Fibroblast of villous mesenchyme (primary cell): ENCODE measurements around the gene SORCS2. TPM values are rescaled to one million over a fixed set of nuclear protein-coding genes. Genes with fewer than 3 reads are reported as not detected.

Source experiments
- DNase-seq: peaks from one replicate; pipeline ENCODE4 v3.0.0-alpha.2; 2010; ENCODE audit warnings: low read depth
- H3K4me3 ChIP-seq: 2 replicates; pipeline ENCODE4 v1.5.1; 2011; ENCODE audit warnings: low read depth, mild to moderate bottlenecking, low read length
- CTCF ChIP-seq: IDR thresholded peaks from 2 replicates; pipeline ENCODE4 v1.5.1; 2012; ENCODE audit warnings: low read depth, mild to moderate bottlenecking, low read length; ENCODE audit not compliant: insufficient read depth
- total RNA-seq: library from RNA; depleted of rRNA; stranded (reverse); fragments of >200 nt; gene quantifications from 2 replicates; pipeline ENCODE4 v1.2.3, GENCODE V29; 2012

Gene SORCS2
- total RNA-seq, 1 donor = under 0.01 TPM

DNA sequence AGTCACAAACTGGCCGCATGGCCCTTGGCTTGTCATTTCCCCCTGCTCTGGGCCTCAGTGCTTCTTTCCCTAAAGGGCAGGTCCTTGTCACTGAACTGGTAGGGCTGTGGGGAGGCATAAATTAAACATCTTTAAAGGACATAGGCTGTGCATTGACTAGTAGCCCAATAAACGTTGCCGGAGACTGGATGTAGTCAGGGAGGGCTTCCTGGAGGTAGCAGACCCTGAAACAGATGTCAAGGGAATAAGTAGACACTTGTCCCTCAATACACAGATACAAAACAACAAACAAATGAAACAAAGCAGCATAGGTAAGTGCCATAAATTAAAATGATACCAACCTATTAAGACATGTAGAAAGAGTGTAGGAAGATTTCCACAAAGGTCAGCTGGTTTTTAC lies 314.2 kb downstream of the SORCS2 start:
- no peak for TF ChIP-seq CTCF

DNA sequence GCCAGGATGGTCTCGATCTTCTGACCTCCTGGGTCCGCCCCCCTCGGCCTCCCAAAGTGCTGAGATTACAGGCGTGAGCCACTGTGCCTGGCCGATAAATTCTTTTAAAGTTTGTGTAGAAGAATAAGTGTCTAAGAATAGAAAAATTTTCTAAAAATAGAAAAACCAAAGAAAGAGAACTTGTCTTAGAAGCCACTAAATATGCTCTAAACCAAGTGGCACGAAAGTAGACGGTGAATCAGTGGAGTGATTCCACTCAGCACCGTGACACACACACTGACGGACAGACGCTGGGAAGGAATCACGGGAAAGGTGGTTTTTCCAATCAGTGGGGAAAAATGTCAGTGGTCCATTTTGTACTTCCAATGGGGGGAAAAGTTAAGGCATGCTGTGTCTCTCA lies 315.0 kb downstream of the SORCS2 start:
- DNase-seq = no peak
- no peak for TF ChIP-seq CTCF
- no peak overlapping the region for H3K4me3 ChIP-seq

More for the DNA sequence above, 314.2 kb downstream of the SORCS2 start:
- no peak overlapping the region for H3K4me3 ChIP-seq
- no peak for DNase-seq

GRCh38 chr4:7510066-7510465 lies 317.7 kb downstream of the SORCS2 start:
- no peak for TF ChIP-seq CTCF
- no peak for DNase-seq
- H3K4me3 ChIP-seq = no peak overlapping the region

GRCh38 chr4:7510538-7510937 lies 318.2 kb downstream of the SORCS2 start:
- no peak for TF ChIP-seq CTCF
- no peak for DNase-seq
- H3K4me3 ChIP-seq = no peak overlapping the region

DNA sequence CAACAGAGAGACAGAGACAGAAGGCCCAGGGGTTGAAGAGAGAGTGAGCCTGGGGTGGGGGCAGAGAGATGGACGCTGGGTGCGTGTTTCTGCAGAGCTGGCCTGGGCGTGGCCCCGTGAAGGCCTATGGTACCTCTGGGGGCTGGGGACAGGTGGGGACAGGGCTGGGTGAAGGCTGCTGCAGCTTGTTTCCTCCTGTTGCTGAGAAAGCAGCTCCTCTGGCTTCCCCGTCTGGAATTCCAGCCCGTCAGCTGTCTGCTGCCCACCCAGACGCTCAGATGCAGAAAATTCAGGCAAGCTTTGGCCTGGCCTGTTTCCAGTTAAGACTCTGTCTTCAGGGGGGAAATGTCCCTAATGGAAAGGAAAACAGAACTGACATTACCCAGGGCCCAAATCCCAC lies 319.2 kb downstream of the SORCS2 start:
- no peak overlapping the region for H3K4me3 ChIP-seq

DNA sequence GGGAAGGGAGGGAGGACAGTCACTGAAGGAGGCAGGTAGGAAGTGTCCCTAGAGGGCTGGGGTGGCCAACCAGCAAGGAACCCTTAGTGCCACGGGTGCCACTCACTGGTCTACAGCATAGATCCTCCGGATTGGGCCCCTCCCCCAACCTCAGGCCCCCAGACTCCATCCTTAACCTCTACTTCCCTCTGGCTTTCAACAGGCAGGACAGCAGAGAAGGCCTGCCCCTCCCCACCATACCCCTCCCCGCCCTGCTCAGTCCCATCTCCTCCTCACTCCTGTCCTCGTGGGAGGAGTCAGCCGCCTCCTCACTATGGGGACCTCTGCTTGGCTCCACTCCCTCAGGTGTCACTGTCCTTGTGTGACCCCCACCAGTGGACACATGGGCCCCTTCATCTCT lies 320.1 kb downstream of the SORCS2 start:
- no peak for DNase-seq
- H3K4me3 ChIP-seq = no peak overlapping the region
- TF ChIP-seq CTCF = no peak

More for the DNA sequence above, 319.2 kb downstream of the SORCS2 start:
- no peak for DNase-seq
- TF ChIP-seq CTCF = no peak

DNA sequence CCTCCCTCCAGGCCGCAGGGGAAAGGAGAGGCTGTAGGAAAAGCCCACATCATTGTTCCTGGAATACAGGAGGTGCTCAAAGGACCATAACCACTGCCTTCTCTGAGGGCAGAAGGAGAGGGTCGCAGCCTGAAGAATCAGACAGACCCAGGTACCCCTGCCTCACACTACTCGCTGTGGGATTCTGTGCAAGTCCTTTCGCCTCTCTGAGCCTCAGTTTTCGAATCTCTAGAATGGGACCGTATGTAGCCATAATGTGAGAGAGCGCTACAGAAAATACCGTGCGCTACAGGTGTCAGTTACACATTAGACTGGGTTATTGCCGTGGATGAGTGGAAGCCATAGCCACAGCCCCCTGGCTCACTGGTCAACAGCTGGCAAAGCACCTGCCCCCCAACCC lies 320.6 kb downstream of the SORCS2 start:
- no peak for TF ChIP-seq CTCF
- no peak for DNase-seq
- no peak overlapping the region for H3K4me3 ChIP-seq
